ENCODE measurements around the gene CDH19.

The CDH19 gene

GRCh38 chr18:66603941-66604627 lies at the start of gene CDH19:
Gene CDH19, minus strand, starts transcription at chr18:66604090. Its CDS starts 31,886 bp downstream, at chr18:66572204.
- DNase-seq = no peak

- no peak for DNase-seq
These were observed 43.8 kb upstream of the CDH19 start for GRCh38 chr18:66647671-66648070.

- DNase-seq = no peak
These were observed 42.7 kb upstream of the CDH19 start for GRCh38 chr18:66646609-66647008.

- DNase-seq = no peak
These were observed 42.1 kb upstream of the CDH19 start for GRCh38 chr18:66645983-66646382.

- no peak for DNase-seq
These were observed 37.2 kb upstream of the CDH19 start for GRCh38 chr18:66641056-66641455.

GRCh38 chr18:66640431-66640830 lies 36.5 kb upstream of the CDH19 start:
- DNase-seq = no peak

GRCh38 chr18:66638856-66639629 lies 35.2 kb upstream of the CDH19 start:
- no peak for DNase-seq

GRCh38 chr18:66635342-66635741 lies 31.5 kb upstream of the CDH19 start:
- DNase-seq = no peak

GRCh38 chr18:66632756-66633155 lies 28.9 kb upstream of the CDH19 start:
- DNase-seq = no peak

- no peak for DNase-seq
These were observed 26.9 kb upstream of the CDH19 start for GRCh38 chr18:66630831-66631230.

- no peak for DNase-seq
These were observed 19.9 kb upstream of the CDH19 start for GRCh38 chr18:66623821-66624220.

GRCh38 chr18:66621816-66622576 lies 18.1 kb upstream of the CDH19 start:
- DNase-seq = no peak

GRCh38 chr18:66616523-66616983 lies 12.7 kb upstream of the CDH19 start:
- no peak for DNase-seq

- DNase-seq = no peak
These were observed 11.3 kb upstream of the CDH19 start for GRCh38 chr18:66615176-66615575.

GRCh38 chr18:66607632-66608031 lies 3.7 kb upstream of the CDH19 start:
- no peak for DNase-seq

GRCh38 chr18:66601649-66602048 lies 2.2 kb downstream of the CDH19 start:
- no peak for DNase-seq

- DNase-seq = no peak
These were observed 4.7 kb downstream of the CDH19 start for GRCh38 chr18:66599190-66599589.

- no peak for DNase-seq
These were observed 16.5 kb downstream of the CDH19 start for GRCh38 chr18:66587430-66587829.

GRCh38 chr18:66582211-66582610 lies 21.7 kb downstream of the CDH19 start:
- DNase-seq = no peak

GRCh38 chr18:66575263-66575662 lies 28.6 kb downstream of the CDH19 start:
- DNase-seq = no peak

- DNase-seq = no peak
These were observed 32.0 kb downstream of the CDH19 start for GRCh38 chr18:66571845-66572244.

- DNase-seq = no peak
These were observed 37.3 kb downstream of the CDH19 start for GRCh38 chr18:66566616-66567015.

- no peak for DNase-seq
These were observed 39.7 kb downstream of the CDH19 start for GRCh38 chr18:66564236-66564635.

- DNase-seq = no peak
These were observed 41.6 kb downstream of the CDH19 start for GRCh38 chr18:66562279-66562678.
